Fibroblast of lung (primary cell): ENCODE results near the gene FBF1.

Source experiments
- CTCF ChIP-seq, 2 donors: IDR thresholded peaks in 1 of 2; conservative IDR thresholded peaks in 1 of 2; 1 replicate in 1 of 2; 2 replicates in 1 of 2; pipeline ENCODE4 v1.5.1; 2011 to 2012; ENCODE audit warnings: low read length in 2 of 2, control low read depth in 1 of 2, inconsistent platforms in 1 of 2, low read depth in 1 of 2, mild to moderate bottlenecking in 1 of 2
- EZH2 ChIP-seq: IDR thresholded peaks from 2 replicates; pipeline ENCODE4 v1.5.1; 2012; ENCODE audit warnings: low read length, control low read depth, mild to moderate bottlenecking; ENCODE audit errors: missing control alignments

GRCh38 chr17:75932852-75933251 lies 8.0 kb downstream of the FBF1 start:
- TF ChIP-seq CTCF (conservative IDR thresholded peaks at IDR 0.05 in 1 of 2, IDR thresholded peaks at IDR 0.05 in 1 of 2; ENCODE audit: low read depth in 1 of 2, low read length in 2 of 2) (no peak), EZH2 (no peak)
